GM18873 (cell line): Measurements from ENCODE around the gene ZFP28.

Experiments used
- ATAC-seq: cut with Tn5 transposase; IDR thresholded peaks from one replicate; pipeline ENCODE4 v1.9.1; 2021; ENCODE audit warnings: mild to moderate bottlenecking, moderate library complexity, moderate number of reproducible peaks; ENCODE audit not compliant: unreplicated experiment, low FRiP score

Gene ZFP28

GRCh38 chr19:56594783-56595547 is 56.2 kb downstream of the ZFP28 start, which contains the start of gene ZNF71:
ZNF71 (plus strand) TSS chr19:56595302; CDS start chr19:56601559, 6,257 bp downstream.
- peak; percentile 67 for ATAC-seq

DNA sequence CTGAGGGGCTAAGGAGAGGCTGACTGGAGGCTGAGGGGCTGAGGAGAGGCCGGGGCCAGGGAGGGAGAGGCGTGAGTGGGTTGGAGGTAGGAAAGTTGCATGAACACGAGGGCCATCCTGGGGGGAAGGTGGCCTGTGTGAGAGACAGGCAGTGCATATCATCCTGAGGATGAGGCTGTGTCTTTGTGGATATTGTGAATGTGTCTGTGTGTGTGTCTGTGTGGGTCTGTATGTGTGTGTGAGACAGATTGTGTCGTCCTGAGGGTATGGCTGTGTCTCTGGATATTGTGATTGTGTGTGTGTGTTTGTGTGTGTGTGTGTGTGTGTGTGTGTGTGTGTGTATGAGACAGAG is 56.8 kb downstream of the ZFP28 start:
- peak; percentile 18 for ATAC-seq

GRCh38 chr19:56596676-56597075 is 57.9 kb downstream of the ZFP28 start:
- no peak for ATAC-seq

GRCh38 chr19:56597696-56598095 is 58.9 kb downstream of the ZFP28 start:
- ATAC-seq, result no peak

GRCh38 chr19:56601375-56601774 is 62.6 kb downstream of the ZFP28 start:
- no peak for ATAC-seq

GRCh38 chr19:56603829-56604228 is 65.1 kb downstream of the ZFP28 start:
- ATAC-seq, result no peak
